Karpas-422 (cell line): Measurements from ENCODE around the gene MYOCD. TPM values are rescaled to one million over a fixed set of nuclear protein-coding genes. Genes with fewer than 3 reads are reported as not detected.

Experiments used
- DNase-seq: peaks from one replicate; pipeline ENCODE4 v3.0.0-alpha.2; 2015
- H2AFZ ChIP-seq: fragments of 200-600 bp; sonication (generic); 2 replicates; pipeline ENCODE4 v1.6.1; 2014; ENCODE audit warnings: antibody characterized with exemption, low read length, mixed read lengths
- H3K27ac ChIP-seq: fragments of 200-600 bp; sonication (generic); 2 replicates; pipeline ENCODE4 v1.5.1; 2014; ENCODE audit warnings: mild to moderate bottlenecking, low read length, moderate library complexity
- H3K27me3 ChIP-seq: fragments of 200-600 bp; sonication (generic); 2 replicates; pipeline ENCODE4 v1.6.1; 2014; ENCODE audit warnings: low read length, mixed read lengths
- H3K36me3 ChIP-seq: fragments of 200-600 bp; sonication (generic); 2 replicates; pipeline ENCODE4 v1.6.1; 2014; ENCODE audit warnings: low read length, mixed read lengths; ENCODE audit not compliant: insufficient read depth
- H3K4me1 ChIP-seq: fragments of 200-600 bp; sonication (generic); 2 replicates; pipeline ENCODE4 v1.6.1; 2014; ENCODE audit warnings: mild to moderate bottlenecking, low read length, mixed read lengths
- H3K4me2 ChIP-seq: fragments of 200-600 bp; sonication (generic); 2 replicates; pipeline ENCODE4 v1.6.1; 2014; ENCODE audit warnings: low read length, low read depth, mild to moderate bottlenecking; ENCODE audit not compliant: poor library complexity, severe bottlenecking
- H3K4me3 ChIP-seq: fragments of 200-600 bp; sonication (generic); 2 replicates; pipeline ENCODE4 v1.5.1; 2014; ENCODE audit warnings: mild to moderate bottlenecking, antibody characterized with exemption, low read length, mixed read lengths
- H3K79me2 ChIP-seq: fragments of 200-600 bp; sonication (generic); 2 replicates; pipeline ENCODE4 v1.6.1; 2014; ENCODE audit warnings: mild to moderate bottlenecking, low read length, mixed read lengths
- H3K9ac ChIP-seq: fragments of 200-600 bp; sonication (generic); 2 replicates; pipeline ENCODE4 v1.6.0; 2014; ENCODE audit warnings: low read length
- H3K9me2 ChIP-seq: fragments of 200-600 bp; sonication (generic), shearing (Covaris generic); replicated peaks from 2 replicates; pipeline ENCODE4 v1.6.0; 2014; ENCODE audit warnings: mild to moderate bottlenecking, low read length, moderate library complexity; ENCODE audit not compliant: insufficient read depth
- H3K9me3 ChIP-seq: fragments of 300-700, 200-600 bp; sonication (generic); 2 replicates; pipeline ENCODE4 v1.6.1; 2014; ENCODE audit warnings: low read length, mixed read lengths
- H4K20me1 ChIP-seq: fragments of 200-600 bp; sonication (generic); 2 replicates; pipeline ENCODE4 v1.6.1; 2014; ENCODE audit warnings: mild to moderate bottlenecking, antibody characterized with exemption, low read length, low read depth; ENCODE audit not compliant: insufficient read depth
- total RNA-seq: library from RNA; depleted of rRNA; stranded (reverse); fragments of >200 nt; shearing (Covaris generic); gene quantifications from 2 replicates; pipeline ENCODE4 v1.2.3, GENCODE V29; 2014; ENCODE audit warnings: low replicate concordance

The MYOCD gene
- total RNA-seq, 1 experiment from 2014 or later = not detected

DNA sequence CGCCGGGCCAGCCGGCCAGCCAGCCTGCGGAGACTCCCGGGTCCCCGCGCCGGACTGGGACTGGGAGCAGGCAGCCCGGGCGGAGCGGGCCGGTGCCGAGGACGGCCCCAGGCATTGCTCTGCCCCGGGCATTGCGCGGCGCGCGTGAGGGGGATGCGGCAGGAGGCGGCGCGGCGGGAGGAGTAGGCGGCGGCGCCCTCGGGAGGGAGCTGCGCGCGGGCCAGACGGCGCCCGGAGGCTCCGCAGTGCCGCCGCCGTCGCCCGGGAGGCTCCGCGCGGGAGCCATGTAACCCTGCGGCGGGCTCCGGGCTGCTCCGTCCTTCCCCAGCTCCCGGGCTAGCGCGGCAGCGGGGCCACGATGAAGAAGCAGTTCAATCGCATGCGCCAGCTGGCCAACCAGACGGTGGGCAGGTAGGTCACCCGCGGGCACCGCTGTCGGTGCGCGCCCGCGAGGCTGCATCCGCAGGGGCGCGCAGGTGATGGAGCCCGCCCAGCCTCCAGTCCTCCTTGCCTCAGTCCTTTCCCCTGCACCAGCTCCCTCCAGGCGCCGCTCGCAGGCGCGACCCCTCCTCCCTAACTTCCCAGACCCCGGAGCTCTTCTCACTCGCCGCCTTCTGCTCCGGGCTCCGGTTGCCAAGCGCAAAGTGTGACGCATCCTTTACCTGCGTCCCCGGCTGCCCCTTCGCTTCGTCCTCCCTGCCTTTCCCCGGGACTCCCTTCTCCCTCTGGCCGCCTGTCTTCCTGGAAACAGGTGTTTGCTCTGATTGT is 124.0 kb downstream of the MYOCD start, which contains the start of gene ARHGAP44:
TSS of gene ARHGAP44 (plus strand) at position 18 of the 768 bp plus-strand sequence. CDS start at position 359, 341 bp downstream.
- H3K4me3 ChIP-seq = peak within 1 kb of the TSS; percentile 91
- no peak within 1 kb of the TSS for H3K27ac ChIP-seq
- peak within 1 kb of the TSS; percentile 69 for H2AFZ ChIP-seq
- 0 out of 2 replicates have a peak, but pooled peaks cover 3% of the 10 kb centered on the region for H3K27me3 ChIP-seq
- no peaks in the 10 kb centered on the region for H3K9me2 ChIP-seq
- H3K4me2 ChIP-seq = peak within 1 kb of the TSS; percentile 97
- H3K79me2 ChIP-seq = 0 out of 2 replicates have a peak, but pooled peaks cover 7% of the 10 kb centered on the region
- peaks cover 32% of the 10 kb centered on the region for H3K4me1 ChIP-seq
- DNase-seq = peak; percentile 41
- H3K36me3 ChIP-seq = no peaks in the 10 kb centered on the region
- H3K9ac ChIP-seq = peak within 1 kb of the TSS; percentile 80
- peaks cover 41% of the 10 kb centered on the region for H4K20me1 ChIP-seq
- H3K9me3 ChIP-seq = no peaks in the 10 kb centered on the region

DNA sequence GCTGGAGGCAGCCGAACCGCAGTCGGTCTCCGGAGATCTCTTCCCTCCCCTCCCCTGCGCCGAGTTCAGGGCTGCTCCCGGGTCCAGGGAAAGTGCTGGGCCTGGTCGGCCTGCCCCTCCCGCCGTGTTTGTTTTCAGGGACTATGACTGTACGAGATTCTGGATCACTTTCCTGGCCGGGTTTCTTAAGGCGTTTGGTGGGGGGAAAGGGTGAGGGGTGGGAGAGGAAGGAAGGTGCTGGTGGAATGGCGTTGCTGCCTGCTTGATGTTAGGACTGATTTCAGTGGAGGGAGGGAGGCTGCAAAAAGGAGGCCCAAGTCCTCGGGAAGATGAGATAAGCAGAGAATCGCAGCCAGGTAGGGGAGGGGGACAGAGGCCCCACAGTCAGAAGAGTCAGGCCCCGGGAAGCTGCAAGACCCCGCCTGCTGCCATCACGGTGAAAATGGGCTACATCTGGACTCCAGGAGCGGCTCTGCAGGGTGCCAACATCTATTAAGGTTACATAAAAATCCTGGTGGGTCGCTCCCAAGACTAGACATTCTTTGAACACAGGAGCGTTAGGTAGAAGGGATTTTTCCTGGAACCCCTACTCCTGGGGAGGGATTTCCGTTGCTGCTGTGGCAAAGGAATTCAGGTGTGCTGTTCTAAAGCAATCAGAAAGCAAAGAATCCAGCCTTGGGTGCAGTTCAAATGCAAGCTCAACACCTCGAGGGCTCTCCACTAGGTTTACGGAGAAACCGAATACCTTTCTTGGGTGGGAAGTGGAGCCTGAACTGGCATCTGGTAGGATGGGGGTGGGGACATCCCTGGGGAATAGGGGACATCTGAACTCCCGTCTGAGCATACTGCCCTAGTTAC is 124.8 kb downstream of the MYOCD start:
- H3K9ac ChIP-seq = peak overlapping the region; percentile 80
- peak overlapping the region; percentile 97 for H3K4me2 ChIP-seq
- H3K27ac ChIP-seq = no peak overlapping the region
- 0 out of 2 replicates have a peak, but pooled peaks cover 14% of the 10 kb centered on the region for H3K79me2 ChIP-seq
- peaks cover 48% of the 10 kb centered on the region for H4K20me1 ChIP-seq
- H3K27me3 ChIP-seq = 0 out of 2 replicates have a peak, but pooled peaks cover 3% of the 10 kb centered on the region
- no peaks in the 10 kb centered on the region for H3K9me2 ChIP-seq
- H3K9me3 ChIP-seq = no peaks in the 10 kb centered on the region
- peaks cover 36% of the 10 kb centered on the region for H3K4me1 ChIP-seq
- H3K36me3 ChIP-seq = no peaks in the 10 kb centered on the region
- H2AFZ ChIP-seq = peak overlapping the region; percentile 69
- H3K4me3 ChIP-seq = peak overlapping the region; percentile 91
- DNase-seq = no peak

DNA sequence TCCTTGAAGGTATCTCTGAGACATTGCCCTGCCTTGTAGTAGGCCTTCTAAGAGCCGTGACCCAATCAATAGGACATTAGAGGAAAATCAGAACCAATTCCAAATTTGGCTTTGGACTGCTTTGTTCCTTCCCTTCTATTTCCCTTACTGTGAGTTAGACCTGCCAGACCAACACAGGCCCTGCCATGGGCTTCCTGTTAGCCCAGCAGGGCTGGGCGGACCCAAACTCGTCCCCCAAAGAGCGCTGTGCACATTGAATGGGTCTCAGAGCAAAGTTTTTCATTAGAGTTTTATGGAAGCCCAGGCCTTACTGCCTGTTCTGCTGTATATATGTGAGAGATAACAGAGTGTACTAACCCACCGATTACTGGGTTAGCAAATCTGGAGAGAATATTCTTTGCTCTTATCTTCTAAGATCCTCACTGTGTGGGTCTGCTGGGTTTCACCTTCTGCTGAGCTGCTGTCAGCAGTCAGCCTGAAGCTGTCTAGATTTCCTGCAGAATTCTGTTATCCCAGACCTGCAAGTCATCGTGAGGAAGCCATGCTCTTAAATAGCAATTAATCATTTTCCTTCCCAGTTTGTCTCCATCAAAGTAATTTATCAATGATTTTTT is 129.3 kb downstream of the MYOCD start:
- Histone ChIP-seq H3K27ac (no peak overlapping the region), H3K9me3 (no peaks in the 10 kb centered on the region), H3K79me2 (peaks cover 28% of the 10 kb centered on the region; the same call in 1 of the 2 replicates), H3K4me2 (no peak overlapping the region), H3K9ac (no peak overlapping the region), H3K9me2 (no peaks in the 10 kb centered on the region), H3K4me1 (peaks cover 25% of the 10 kb centered on the region), H3K36me3 (no peaks in the 10 kb centered on the region), H3K4me3 (no peak overlapping the region), H2AFZ (no peak overlapping the region), H3K27me3 (0 out of 2 replicates have a peak, but pooled peaks cover 3% of the 10 kb centered on the region), H4K20me1 (peaks cover 50% of the 10 kb centered on the region)
- DNase-seq = no peak

DNA sequence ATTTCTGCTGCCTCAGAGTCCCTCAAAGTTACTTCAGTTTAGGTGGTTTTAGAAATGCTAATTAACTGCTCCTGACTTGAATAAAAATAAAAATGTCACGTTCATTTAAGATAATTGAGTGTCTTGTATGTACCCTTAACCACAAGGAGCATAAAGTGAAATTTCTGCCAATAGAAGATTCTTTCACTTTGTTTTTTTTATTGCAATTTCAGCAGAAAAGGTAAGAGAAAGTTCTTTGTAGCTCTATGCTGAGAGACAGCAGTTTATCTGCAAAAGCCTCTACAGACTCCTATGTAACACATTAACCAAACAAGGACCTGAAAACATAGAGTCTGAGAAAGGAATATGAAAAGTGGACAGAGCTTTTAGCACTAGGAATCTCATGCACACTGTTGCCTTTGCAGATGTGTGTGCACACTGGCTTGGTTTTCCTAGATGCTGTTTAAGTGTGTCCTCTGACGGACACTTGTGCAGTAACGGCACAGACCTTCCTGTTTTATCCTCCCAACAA is 135.2 kb downstream of the MYOCD start:
- Histone ChIP-seq H4K20me1 (peaks cover 5% of the 10 kb centered on the region; the same call in 1 of the 2 replicates), H2AFZ (no peak overlapping the region), H3K27me3 (no peaks in the 10 kb centered on the region), H3K9ac (no peak overlapping the region), H3K4me2 (no peak overlapping the region), H3K4me3 (no peak overlapping the region), H3K27ac (no peak overlapping the region), H3K36me3 (no peaks in the 10 kb centered on the region), H3K79me2 (peaks cover 20% of the 10 kb centered on the region), H3K9me3 (no peaks in the 10 kb centered on the region), H3K4me1 (peaks cover 19% of the 10 kb centered on the region), H3K9me2 (no peaks in the 10 kb centered on the region)
- no peak for DNase-seq

DNA sequence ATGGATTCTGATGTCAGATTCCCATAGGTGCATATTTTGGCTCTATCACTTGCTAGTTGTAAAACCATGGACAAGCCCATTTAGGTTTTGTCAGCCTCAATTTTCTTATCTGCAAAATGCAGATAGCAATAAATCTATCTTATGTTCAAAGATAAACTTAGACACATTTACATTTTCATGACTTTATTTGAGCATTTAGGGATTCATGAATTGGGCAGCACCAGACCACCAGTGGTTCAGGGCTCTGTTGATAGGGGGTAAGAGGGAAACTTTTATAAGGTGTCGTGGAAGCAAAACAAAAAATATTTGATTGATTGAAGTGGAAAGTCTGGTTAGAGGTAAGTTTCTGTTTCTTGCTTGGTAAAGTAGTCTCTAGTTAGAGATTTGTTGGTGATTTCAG is 140.9 kb downstream of the MYOCD start:
- no peaks in the 10 kb centered on the region for H3K9me3 ChIP-seq
- H4K20me1 ChIP-seq = peaks cover 5% of the 10 kb centered on the region; the same call in 1 of the 2 replicates
- H3K27me3 ChIP-seq = no peaks in the 10 kb centered on the region
- DNase-seq = no peak
- H3K9ac ChIP-seq = no peak overlapping the region
- no peak overlapping the region for H3K27ac ChIP-seq
- H2AFZ ChIP-seq = no peak overlapping the region
- H3K79me2 ChIP-seq = peaks cover 17% of the 10 kb centered on the region
- no peaks in the 10 kb centered on the region for H3K36me3 ChIP-seq
- H3K4me1 ChIP-seq = peaks cover 5% of the 10 kb centered on the region; the same call in 1 of the 2 replicates
- no peaks in the 10 kb centered on the region for H3K9me2 ChIP-seq
- no peak overlapping the region for H3K4me2 ChIP-seq
- H3K4me3 ChIP-seq = no peak overlapping the region

DNA sequence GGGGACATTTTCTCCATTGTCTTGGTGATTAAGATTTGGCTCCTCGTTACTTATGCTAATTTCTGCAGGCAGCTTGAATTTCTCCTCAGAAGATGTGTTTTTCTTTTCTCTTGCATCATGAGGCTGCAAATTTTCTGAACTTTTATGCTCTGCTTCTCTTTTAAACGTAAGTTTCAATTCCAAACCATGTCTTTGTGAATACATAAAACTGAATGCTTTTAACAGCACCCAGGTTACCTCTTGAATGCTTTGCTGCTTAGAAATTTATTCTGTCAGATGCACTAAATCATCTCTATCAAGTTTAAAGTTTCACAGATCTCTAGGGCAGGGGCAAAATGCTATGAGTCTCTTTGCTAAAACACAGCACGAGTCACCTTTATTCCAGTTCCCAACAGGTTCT is 143.0 kb downstream of the MYOCD start:
- Histone ChIP-seq H3K9me2 (no peaks in the 10 kb centered on the region), H3K79me2 (peaks cover 21% of the 10 kb centered on the region), H3K4me3 (no peak overlapping the region), H3K4me1 (peaks cover 25% of the 10 kb centered on the region), H4K20me1 (no peaks in the 10 kb centered on the region), H3K9me3 (no peaks in the 10 kb centered on the region), H3K9ac (no peak overlapping the region), H3K4me2 (no peak overlapping the region), H3K27ac (no peak overlapping the region), H2AFZ (no peak overlapping the region), H3K27me3 (no peaks in the 10 kb centered on the region), H3K36me3 (no peaks in the 10 kb centered on the region)
- DNase-seq = no peak

DNA sequence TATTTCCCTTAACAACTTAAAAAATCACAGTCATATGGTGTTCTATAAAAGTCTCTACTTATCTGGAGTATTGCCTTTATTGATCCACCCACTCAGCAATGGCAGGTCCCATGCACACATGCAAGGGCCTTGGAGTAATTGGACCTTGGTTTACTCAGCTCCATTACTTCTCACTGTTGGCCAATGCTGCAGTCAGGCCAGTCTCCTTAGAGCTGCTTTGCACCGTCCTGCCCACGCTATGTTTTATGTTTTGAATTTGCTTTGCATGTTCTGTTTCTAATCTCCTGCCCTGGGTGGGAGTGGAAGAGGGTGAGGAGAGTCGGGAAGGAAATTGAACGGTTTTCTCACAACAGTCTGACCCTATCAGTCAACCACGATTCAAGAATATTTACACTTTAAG is 147.2 kb downstream of the MYOCD start:
- H3K4me1 ChIP-seq = peaks cover 60% of the 10 kb centered on the region
- H3K27ac ChIP-seq = peak overlapping the region; percentile 80
- H3K9me2 ChIP-seq = no peaks in the 10 kb centered on the region
- peak overlapping the region; percentile 20; the same call in 1 of the 2 replicates for H3K4me3 ChIP-seq
- no peaks in the 10 kb centered on the region for H3K36me3 ChIP-seq
- no peaks in the 10 kb centered on the region for H3K27me3 ChIP-seq
- peak; percentile 76 for DNase-seq
- H3K9ac ChIP-seq = peak overlapping the region; percentile 29
- no peaks in the 10 kb centered on the region for H4K20me1 ChIP-seq
- no peaks in the 10 kb centered on the region for H3K9me3 ChIP-seq
- H3K4me2 ChIP-seq = peak overlapping the region; percentile 57
- peak overlapping the region; percentile 4; the same call in 1 of the 2 replicates for H2AFZ ChIP-seq
- H3K79me2 ChIP-seq = peaks cover 29% of the 10 kb centered on the region
